ENCODE data around the gene FN1.

The FN1 gene

DNA sequence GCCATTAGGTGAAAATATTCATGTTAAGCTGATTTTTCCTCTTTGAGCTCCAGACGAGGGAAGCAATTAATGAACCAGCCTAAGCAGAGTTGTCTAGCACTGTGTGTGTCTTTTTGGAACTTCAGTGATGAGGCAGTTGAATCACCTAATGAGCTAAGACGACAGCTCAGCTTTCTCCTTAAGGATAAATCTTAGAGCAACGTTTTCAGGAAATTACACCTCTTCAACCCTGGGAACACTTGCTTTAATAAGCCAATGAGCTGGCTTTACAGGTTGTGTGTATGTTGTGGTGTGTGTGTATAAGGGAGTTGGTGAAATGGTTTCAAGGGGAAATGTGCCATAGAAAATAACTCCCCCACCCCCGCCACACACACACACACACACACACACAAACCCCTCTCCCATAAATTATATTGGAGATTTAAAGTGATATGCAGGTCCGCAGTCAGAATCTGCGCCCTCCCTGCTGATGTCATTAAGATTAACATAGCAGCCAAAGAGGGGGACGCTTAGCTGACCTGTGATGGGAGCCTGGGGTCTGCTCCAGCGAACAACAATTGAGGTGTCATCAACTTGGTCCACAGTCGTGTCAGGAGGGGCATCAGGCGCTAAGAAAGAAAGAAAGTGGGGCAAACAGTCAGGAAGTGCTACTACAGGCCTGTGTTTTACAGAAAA, 28.1 kb downstream of the FN1 start:
- no peak overlapping the region for H3K4me3 ChIP-seq (ENCODE audit: low read depth, low read length)
- TF ChIP-seq, protein P1, sequence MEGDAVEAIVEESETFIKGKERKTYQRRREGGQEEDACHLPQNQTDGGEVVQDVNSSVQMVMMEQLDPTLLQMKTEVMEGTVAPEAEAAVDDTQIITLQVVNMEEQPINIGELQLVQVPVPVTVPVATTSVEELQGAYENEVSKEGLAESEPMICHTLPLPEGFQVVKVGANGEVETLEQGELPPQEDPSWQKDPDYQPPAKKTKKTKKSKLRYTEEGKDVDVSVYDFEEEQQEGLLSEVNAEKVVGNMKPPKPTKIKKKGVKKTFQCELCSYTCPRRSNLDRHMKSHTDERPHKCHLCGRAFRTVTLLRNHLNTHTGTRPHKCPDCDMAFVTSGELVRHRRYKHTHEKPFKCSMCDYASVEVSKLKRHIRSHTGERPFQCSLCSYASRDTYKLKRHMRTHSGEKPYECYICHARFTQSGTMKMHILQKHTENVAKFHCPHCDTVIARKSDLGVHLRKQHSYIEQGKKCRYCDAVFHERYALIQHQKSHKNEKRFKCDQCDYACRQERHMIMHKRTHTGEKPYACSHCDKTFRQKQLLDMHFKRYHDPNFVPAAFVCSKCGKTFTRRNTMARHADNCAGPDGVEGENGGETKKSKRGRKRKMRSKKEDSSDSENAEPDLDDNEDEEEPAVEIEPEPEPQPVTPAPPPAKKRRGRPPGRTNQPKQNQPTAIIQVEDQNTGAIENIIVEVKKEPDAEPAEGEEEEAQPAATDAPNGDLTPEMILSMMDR (IDR thresholded peaks at IDR 0.05; ENCODE audit: insufficient read depth, low read depth, low read length, missing control alignments), result no peak
- DNase-seq (ENCODE audit: low read depth), result no peak

DNA sequence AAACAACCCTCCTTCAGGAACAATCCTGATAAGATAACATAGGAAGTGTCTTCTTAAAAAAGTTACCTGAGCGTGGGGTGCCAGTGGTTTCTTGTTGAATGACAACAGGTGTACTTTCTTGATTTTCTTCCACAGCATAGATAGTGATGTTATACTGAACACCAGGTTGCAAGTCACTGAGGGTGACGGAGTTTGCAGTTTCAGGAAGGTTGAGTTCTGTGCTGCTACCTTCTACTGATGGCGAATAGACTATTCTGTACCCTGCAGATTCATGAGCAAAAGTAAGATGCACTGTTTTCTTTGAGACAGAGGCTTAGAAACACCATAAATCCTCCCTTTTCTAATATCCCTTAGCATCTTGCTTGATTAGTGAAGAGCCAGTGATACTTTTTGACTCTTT, 28.8 kb downstream of the FN1 start:
- no peak overlapping the region for H3K4me3 ChIP-seq (ENCODE audit: low read depth, low read length)
- TF ChIP-seq, protein P1 (IDR thresholded peaks at IDR 0.05; ENCODE audit: insufficient read depth, low read depth, low read length, missing control alignments), result no peak
- DNase-seq (ENCODE audit: low read depth), result no peak

DNA sequence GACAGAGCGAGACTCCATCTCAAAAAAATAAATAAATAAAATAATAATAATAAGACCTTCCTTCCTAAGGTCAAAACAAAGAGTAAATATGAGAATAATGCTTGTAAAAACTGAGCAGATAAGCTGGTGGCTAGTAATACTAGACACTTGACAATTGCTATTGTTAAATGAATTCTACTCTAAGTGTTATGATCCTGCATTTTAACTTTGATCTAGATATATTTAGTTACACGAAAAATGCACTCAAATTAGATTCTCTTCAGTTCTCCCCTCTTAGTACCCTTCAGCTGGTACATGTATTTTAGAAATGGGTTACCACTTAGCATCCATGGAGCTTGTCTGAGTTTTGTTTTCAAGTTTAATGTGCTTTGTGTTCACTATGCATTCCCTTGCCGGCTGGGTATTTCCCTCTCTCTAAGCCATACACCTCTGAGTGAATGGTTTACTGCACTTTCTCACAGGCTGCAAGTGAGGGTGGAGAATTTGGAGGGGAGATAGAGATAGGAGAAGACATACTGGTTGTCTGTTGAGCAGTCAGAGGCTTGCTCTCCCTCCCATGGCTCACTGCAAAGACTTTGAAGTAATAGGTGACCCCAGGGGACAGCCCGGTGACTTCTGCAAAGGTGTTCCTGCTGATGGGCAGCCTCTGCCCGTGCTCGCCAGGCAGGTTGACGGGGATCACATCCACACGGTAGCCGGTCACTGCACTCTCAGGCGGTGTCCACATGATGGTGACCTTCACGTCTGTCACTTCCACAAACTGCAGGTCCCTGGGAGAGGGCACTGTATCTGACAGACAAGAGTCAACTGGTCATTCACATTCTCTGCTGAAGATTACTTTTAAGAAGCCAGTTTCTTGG, 29.9 kb downstream of the FN1 start:
- TF ChIP-seq, protein P1 (IDR thresholded peaks at IDR 0.05; ENCODE audit: insufficient read depth, low read depth, low read length, missing control alignments), result no peak
- DNase-seq (ENCODE audit: low read depth), result no peak
- H3K4me3 ChIP-seq (ENCODE audit: low read depth, low read length), result no peak overlapping the region

DNA sequence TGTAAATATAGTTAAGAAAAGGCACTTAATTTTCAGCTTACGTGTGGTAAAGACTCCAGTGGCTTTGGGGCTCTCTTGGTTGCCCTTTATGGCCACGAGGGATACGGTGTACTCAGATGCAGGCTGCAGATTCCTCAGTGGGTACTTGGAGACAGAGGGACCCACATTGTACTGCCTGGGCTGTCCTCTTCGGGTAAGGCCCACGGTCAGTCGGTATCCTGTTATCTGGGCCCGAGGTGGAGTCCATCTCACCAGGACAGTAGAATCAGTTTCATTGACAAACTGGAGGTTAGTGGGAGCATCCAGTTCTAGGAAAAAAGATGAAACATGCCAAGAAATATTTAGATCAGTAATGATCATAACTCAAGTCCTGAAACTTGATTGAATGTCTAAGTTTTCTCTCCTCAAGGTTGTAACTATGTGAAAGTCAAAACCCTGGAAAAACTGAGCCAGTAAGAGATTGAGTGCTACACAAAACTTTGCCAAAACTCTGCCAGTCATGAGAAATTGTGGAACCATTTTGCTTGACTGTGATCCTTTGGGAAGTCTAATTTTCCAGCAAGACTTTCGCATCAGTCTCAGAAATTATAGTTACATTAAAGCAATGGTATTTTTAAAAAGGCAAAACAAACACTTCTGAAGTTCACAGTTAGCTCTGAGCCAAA, 31.4 kb downstream of the FN1 start:
- no peak overlapping the region for H3K4me3 ChIP-seq (ENCODE audit: low read depth, low read length)
- no peak for DNase-seq (ENCODE audit: low read depth)
- TF ChIP-seq, protein P1 (IDR thresholded peaks at IDR 0.05; ENCODE audit: insufficient read depth, low read depth, low read length, missing control alignments), result no peak

DNA sequence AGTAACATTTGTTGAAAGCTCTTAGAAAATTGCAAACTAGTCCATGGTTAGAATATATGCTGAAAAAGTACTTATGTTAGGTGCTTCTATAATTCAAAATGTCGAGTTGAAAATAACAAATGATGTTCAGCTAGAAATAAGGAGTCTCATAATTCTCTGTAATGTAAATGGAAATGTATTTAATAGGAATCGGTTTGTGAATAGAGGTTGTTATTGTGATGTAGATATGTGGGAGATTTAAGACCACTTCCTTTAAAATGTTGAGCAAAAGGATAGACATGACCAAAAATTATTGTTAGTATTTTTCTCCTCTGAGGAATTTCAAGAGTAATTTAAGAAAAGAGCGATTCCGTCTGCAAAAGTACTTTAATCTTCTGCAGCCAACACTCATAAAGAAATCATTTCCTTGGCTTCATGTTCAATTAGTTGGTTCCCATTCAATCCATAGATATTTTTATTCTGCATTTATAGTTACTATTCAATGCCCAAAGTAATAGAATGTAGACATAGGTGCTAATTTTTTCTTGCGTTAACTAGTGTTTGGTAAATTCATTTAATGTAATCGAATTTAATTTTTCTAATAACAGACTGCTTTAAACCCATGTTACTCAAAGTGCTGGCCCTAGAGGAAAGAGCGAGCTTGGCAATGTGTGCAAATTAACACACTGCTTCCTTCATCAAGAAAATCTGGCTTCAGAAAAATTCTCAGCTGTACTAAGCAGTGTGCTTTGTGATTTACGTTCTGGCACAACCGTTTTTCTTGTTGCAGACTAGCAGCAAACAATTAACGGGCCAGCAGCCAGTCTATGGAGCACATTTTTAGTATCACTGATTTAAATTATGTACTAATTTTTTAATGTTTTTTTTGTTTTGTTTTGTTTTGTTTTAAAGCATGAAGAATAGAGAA, 32.2 kb downstream of the FN1 start:
- TF ChIP-seq, protein P1 (IDR thresholded peaks at IDR 0.05; ENCODE audit: insufficient read depth, low read depth, low read length, missing control alignments), result no peak
- no peak overlapping the region for H3K4me3 ChIP-seq (ENCODE audit: low read depth, low read length)
- DNase-seq (ENCODE audit: low read depth), result no peak

DNA sequence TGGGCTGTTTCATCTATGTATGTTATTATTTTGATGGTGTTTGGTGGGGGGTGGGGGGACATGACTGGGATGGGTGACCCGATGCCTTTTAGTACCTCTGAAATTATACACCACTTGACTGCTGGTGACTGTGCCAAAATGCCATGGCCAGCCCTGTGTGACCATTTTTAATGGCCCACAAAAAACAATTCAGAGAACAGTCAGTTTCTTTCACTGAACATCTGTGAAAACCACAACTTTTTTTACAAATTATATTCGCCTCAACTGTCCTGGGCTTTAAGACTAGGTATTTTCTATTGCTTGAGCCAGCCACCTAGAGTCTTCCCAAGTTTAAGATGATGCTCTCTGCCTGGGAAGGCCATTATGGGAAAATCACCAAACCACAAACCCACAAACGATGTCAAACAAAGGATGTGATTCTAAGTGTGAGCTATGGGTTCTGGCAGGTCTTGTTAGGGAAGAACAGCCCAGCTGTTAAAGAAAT, 33.9 kb downstream of the FN1 start:
- DNase-seq (ENCODE audit: low read depth), result no peak
- H3K4me3 ChIP-seq (ENCODE audit: low read depth, low read length), result no peak overlapping the region
- TF ChIP-seq, protein P1 (IDR thresholded peaks at IDR 0.05; ENCODE audit: insufficient read depth, low read depth, low read length, missing control alignments), result no peak
